B cell (primary cell): Measurements from ENCODE around the gene MYO9B.

Experiments
- CTCF ChIP-seq: fragments of 200-600 bp; IDR thresholded peaks from one replicate; pipeline ENCODE4 v1.8.0; 2022; ENCODE audit warnings: antibody characterized with exemption, mild to moderate bottlenecking
- EZH2 ChIP-seq: IDR thresholded peaks from 2 replicates; pipeline ENCODE4 v1.6.1; 2012; ENCODE audit warnings: borderline replicate concordance, low read depth, mild to moderate bottlenecking, moderate library complexity, low read length; ENCODE audit not compliant: insufficient read depth, poor library complexity, severe bottlenecking

- TF ChIP-seq CTCF: no peak
- no peak for TF ChIP-seq EZH2
Observed at GRCh38 chr19:17025991-17026658, 49.5 kb upstream of the MYO9B start.
